Thyroid gland (tissue), 4 donors: ENCODE data around the gene ATXN2L.

ENCODE experiments used
- CTCF ChIP-seq, 6 experiments: fragments of 200-600 bp in 3 of 6; fragments of 450-650 bp in 3 of 6; sonication (generic) in 3 of 6; IDR thresholded peaks; one replicate each; pipeline ENCODE4 v1.5.1; 2016 to 2019; ENCODE audit warnings: antibody characterized with exemption in 6 of 6, mild to moderate bottlenecking in 2 of 6, inconsistent platforms in 1 of 6, moderate library complexity in 1 of 6
- POLR2A ChIP-seq, 2 donors: fragments of 450-650 bp; IDR thresholded peaks; one replicate each; pipeline ENCODE4 v1.6.1; 2017; ENCODE audit warnings: antibody characterized with exemption in 2 of 2, mild to moderate bottlenecking in 2 of 2, moderate library complexity in 1 of 2

DNA sequence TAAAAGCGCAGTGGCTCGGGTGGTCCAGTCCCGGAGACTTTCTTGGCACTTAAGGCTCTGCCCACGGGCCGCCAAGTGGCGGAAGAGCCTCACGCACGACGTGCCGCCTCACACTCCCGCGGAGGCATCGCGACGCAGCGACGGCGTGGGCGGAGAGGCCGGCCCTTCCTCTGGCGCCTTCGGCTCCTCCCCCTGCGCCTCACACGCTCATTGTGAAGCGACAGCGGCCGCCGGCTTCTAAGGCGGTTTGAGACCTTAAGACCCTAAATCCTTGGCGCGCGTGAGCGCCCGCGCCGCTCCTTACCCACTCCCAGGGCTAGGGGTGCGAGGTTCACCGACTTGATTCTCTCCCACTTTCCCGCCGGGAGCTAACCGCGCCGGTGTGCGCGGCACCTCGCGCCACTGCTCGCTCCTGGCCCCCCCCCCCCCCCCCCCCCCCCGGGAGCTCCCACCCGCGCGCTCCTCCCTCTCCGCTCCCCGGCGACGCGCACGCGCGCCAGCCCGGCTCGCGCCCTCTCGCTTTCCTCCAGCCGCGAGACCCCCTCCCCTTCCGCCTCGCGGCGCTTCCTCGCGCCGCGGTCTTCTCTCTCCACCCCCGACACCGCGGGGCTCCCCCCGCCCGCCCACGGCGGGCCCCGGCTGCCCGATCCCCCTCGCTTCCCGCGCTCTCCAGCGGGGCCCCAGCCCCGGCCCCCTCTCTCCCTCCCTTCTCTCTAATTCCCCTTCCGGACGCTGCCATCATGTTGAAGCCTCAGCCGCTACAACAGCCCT, at the start of gene ATXN2L:
- TF ChIP-seq CTCF (IDR thresholded peaks at IDR 0.05) = peak in 2 of 6 experiments; percentile 25 to 40
- TF ChIP-seq POLR2A (IDR thresholded peaks at IDR 0.05) = peak; percentile 69 to 90
